ENCODE data around the gene PANK4. TPM values are rescaled to one million over a fixed set of nuclear protein-coding genes. Genes with fewer than 3 reads are reported as not detected.

Gene PANK4
- total and polyA plus RNA-seq, 4 donors = 6.2 to 26.8 (median 12.6) TPM

- DNase-seq (ENCODE audit: low spot score) = no peak
These were observed 34.1 kb upstream of the PANK4 start for GRCh38 chr1:2560299-2561073.

GRCh38 chr1:2559509-2560298, 33.3 kb upstream of the PANK4 start:
- Histone ChIP-seq H3K9me3 (ENCODE audit: control insufficient read depth in 4 of 4, low read length in 3 of 4) (no peaks in the 10 kb centered on the region), H3K4me3 (ENCODE audit: low read depth in 1 of 3, low read length in 3 of 3) (no peak overlapping the region), H3K27me3 (ENCODE audit: control insufficient read depth in 4 of 4, insufficient read depth in 4 of 4, low read length in 3 of 4) (no peaks in the 10 kb centered on the region), H3K9ac (ENCODE audit: low read depth in 1 of 2, low read length in 2 of 2) (no peak overlapping the region), H3K36me3 (ENCODE audit: control insufficient read depth in 4 of 4, insufficient read depth in 3 of 4, low read depth in 1 of 4, low read length in 3 of 4) (peaks cover 9 to 34% (median 14%) of the 10 kb centered on the region in 4 donors), H3K27ac (ENCODE audit: low read depth in 1 of 2, low read length in 2 of 2) (no peak overlapping the region), H3K4me1 (ENCODE audit: control insufficient read depth in 4 of 4, insufficient read depth in 4 of 4, low read length in 3 of 4) (peaks cover 7 to 24% (median 19%) of the 10 kb centered on the region in 4 donors)
- TF ChIP-seq YY1 (IDR thresholded peaks at IDR 0.05) = no peak
- TF ChIP-seq RAD21 (IDR thresholded peaks at IDR 0.05) = no peak
- TF ChIP-seq NR2F2 (IDR thresholded peaks at IDR 0.05) = no peak
- TF ChIP-seq GABPA (IDR thresholded peaks at IDR 0.05 in 1 of 2, conservative IDR thresholded peaks at IDR 0.05 in 1 of 2) = no peak
- TF ChIP-seq ATF3 (IDR thresholded peaks at IDR 0.05) = no peak
- TF ChIP-seq HNF4A (conservative IDR thresholded peaks at IDR 0.05) = no peak
- no peak for TF ChIP-seq FOXA1 (IDR thresholded peaks at IDR 0.05)
- TF ChIP-seq EGR1 (IDR thresholded peaks at IDR 0.05; ENCODE audit: low read depth in 2 of 2) = no peak
- TF ChIP-seq MAX (IDR thresholded peaks at IDR 0.05) = no peak
- no peak for TF ChIP-seq JUND (IDR thresholded peaks at IDR 0.05)
- no peak for TF ChIP-seq SP1 (IDR thresholded peaks at IDR 0.05)
- TF ChIP-seq REST (IDR thresholded peaks at IDR 0.05) = no peak
- WGBS = 88% methylated on average over 35 of the region's 35 CpGs
- DNase-seq (ENCODE audit: low spot score) = no peak

More at GRCh38 chr1:2560299-2561073, 34.1 kb upstream of the PANK4 start:
- Histone ChIP-seq H3K9ac (ENCODE audit: low read depth in 1 of 2, low read length in 2 of 2) (no peak overlapping the region), H3K4me1 (ENCODE audit: control insufficient read depth in 4 of 4, insufficient read depth in 4 of 4, low read length in 3 of 4) (peaks cover 7 to 19% (median 13%) of the 10 kb centered on the region in 4 donors), H3K4me3 (ENCODE audit: low read depth in 1 of 3, low read length in 3 of 3) (no peak overlapping the region), H3K36me3 (ENCODE audit: control insufficient read depth in 4 of 4, insufficient read depth in 3 of 4, low read depth in 1 of 4, low read length in 3 of 4) (peaks cover 9 to 34% (median 14%) of the 10 kb centered on the region in 4 donors), H3K27me3 (ENCODE audit: control insufficient read depth in 4 of 4, insufficient read depth in 4 of 4, low read length in 3 of 4) (no peaks in the 10 kb centered on the region), H3K9me3 (ENCODE audit: control insufficient read depth in 4 of 4, low read length in 3 of 4) (no peaks in the 10 kb centered on the region), H3K27ac (ENCODE audit: low read depth in 1 of 2, low read length in 2 of 2) (no peak overlapping the region)
- 93% methylated on average over 15 of the region's 15 CpGs for WGBS
- TF ChIP-seq SP1 (IDR thresholded peaks at IDR 0.05) (no peak), HNF4A (conservative IDR thresholded peaks at IDR 0.05) (no peak), ATF3 (IDR thresholded peaks at IDR 0.05) (no peak), GABPA (IDR thresholded peaks at IDR 0.05 in 1 of 2, conservative IDR thresholded peaks at IDR 0.05 in 1 of 2) (no peak), CTCF (IDR thresholded peaks at IDR 0.05; ENCODE audit: low read depth, low read length, missing input control) (no peak), EGR1 (IDR thresholded peaks at IDR 0.05; ENCODE audit: low read depth in 2 of 2) (no peak), HNF4G (IDR thresholded peaks at IDR 0.05) (no peak), ZBTB33 (IDR thresholded peaks at IDR 0.05) (no peak)

Data from liver (tissue), 9 donors.